Erythroblast (primary cell): ENCODE results near the gene ADRB2.

Experiments used
- GATA1 ChIP-seq: IDR thresholded peaks from 2 replicates; pipeline ENCODE4 v1.6.1; 2011; ENCODE audit warnings: low read depth, mild to moderate bottlenecking, control low read depth, low read length, moderate library complexity
- POLR2A ChIP-seq: IDR thresholded peaks from 2 replicates; pipeline ENCODE4 v1.6.1; 2011; ENCODE audit warnings: mild to moderate bottlenecking, low read length

GRCh38 chr5:148810823-148811222 lies 15.6 kb upstream of the ADRB2 start:
- TF ChIP-seq POLR2A (no peak), GATA1 (no peak)
